HepG2 (cell line): ENCODE results near the gene DDX20. TPM values are rescaled to one million over a fixed set of nuclear protein-coding genes. Genes with fewer than 3 reads are reported as not detected.

Experiments
- ATAC-seq: fragments of 200-7000 bp; cut with Tn5 transposase; 3 replicates; pipeline ENCODE4 v1.9.1; 2020; ENCODE audit warnings: mild to moderate bottlenecking, moderate library complexity
- BruUV-seq: library from RNA; stranded (reverse); fragments of 400-500 nt; replicated peaks from 2 replicates; lab custom pipeline; 2021; lab: Mats Ljungman, UMichigan
- CTCF ChIA-PET: fragments of 300-600 bp; formaldehyde crosslinking; extraction: SDS; loops from one replicate; lab custom pipeline; 2021; ENCODE audit warnings: low total read pairs, inconsistent platforms, low intra/inter-chr PET ratio; lab: Yijun Ruan, JAX
- POLR2A ChIA-PET: fragments of 350-600 bp; sonication (Branson Sonifier 250); formaldehyde crosslinking; loops from one replicate; lab custom pipeline; 2020; ENCODE audit warnings: antibody characterized with exemption, inconsistent platforms; lab: Yijun Ruan, JAX
- DNase-seq: peaks from one replicate; pipeline ENCODE4 v3.0.0-alpha.2; 2015; ENCODE audit warnings: low spot score
- FAIRE-seq: peaks from 3 replicates; lab custom pipeline; 2011; peaks lifted over from hg19 to GRCh38; lab: Jason Lieb, UNC
- H2AFZ ChIP-seq: one replicate; pipeline ENCODE4 v1.6.1; 2011; ENCODE audit warnings: low read length, inconsistent platforms
- H3K27ac ChIP-seq: fragments of 300-600 bp; 3 replicates; pipeline ENCODE4 v1.8.0; 2011; ENCODE audit warnings: mixed run types, mild to moderate bottlenecking, mixed read lengths, low read length, inconsistent platforms; ENCODE audit not compliant: insufficient read depth; ENCODE audit errors: extremely low read length
- H3K27me3 ChIP-seq, 2 experiments: fragments of 200-600 bp in 1 of 2; 2 replicates in 1 of 2; 3 replicates in 1 of 2; pipeline versions ENCODE4 v1.6.0 to v1.8.0; 2011; ENCODE audit warnings: low read length in 2 of 2, mild to moderate bottlenecking in 2 of 2, moderate library complexity in 2 of 2, inconsistent platforms in 1 of 2; ENCODE audit not compliant: insufficient read depth in 2 of 2, control insufficient read depth in 1 of 2
- H3K36me3 ChIP-seq, 2 experiments: fragments of 200-600 bp in 1 of 2; replicated peaks in 1 of 2; 2 replicates in 1 of 2; 3 replicates in 1 of 2; pipeline versions ENCODE4 v1.5.1 to v1.8.0; 2011; ENCODE audit warnings: low read length in 2 of 2, inconsistent platforms in 1 of 2; ENCODE audit not compliant: insufficient read depth in 2 of 2, control insufficient read depth in 1 of 2
- H3K4me1 ChIP-seq: 2 replicates; pipeline ENCODE4 v1.5.1; 2012; ENCODE audit warnings: low read length, inconsistent platforms; ENCODE audit not compliant: insufficient read depth
- H3K4me2 ChIP-seq: 2 replicates; pipeline ENCODE4 v1.6.0; 2011; ENCODE audit warnings: low read depth, low read length, inconsistent platforms
- H3K4me3 ChIP-seq, 3 experiments: fragments of 200-600 bp in 1 of 3; sonication (generic), shearing (Covaris generic) in 1 of 3; replicated peaks in 1 of 3; 2 replicates each; pipeline ENCODE4 v1.5.1; 2011 to 2016; ENCODE audit warnings: low read length in 3 of 3, inconsistent platforms in 2 of 3, low read depth in 2 of 3, mild to moderate bottlenecking in 2 of 3, control low read depth in 1 of 3, mixed read lengths in 1 of 3; ENCODE audit not compliant: insufficient read depth in 1 of 3
- H3K79me2 ChIP-seq: one replicate; pipeline ENCODE4 v1.6.1; 2011; ENCODE audit warnings: low read length, inconsistent platforms; ENCODE audit not compliant: insufficient read depth
- H3K9ac ChIP-seq: 2 replicates; pipeline ENCODE4 v1.6.0; 2011; ENCODE audit warnings: mild to moderate bottlenecking, low read depth, low read length, inconsistent platforms; ENCODE audit not compliant: insufficient read depth
- H3K9me3 ChIP-seq: 2 replicates; pipeline ENCODE4 v1.5.1; 2012; ENCODE audit warnings: mild to moderate bottlenecking, low read length
- H4K20me1 ChIP-seq: 2 replicates; pipeline ENCODE4 v1.6.0; 2011; ENCODE audit warnings: inconsistent platforms, mild to moderate bottlenecking, low read length, moderate library complexity; ENCODE audit not compliant: insufficient read depth
- CEBPB ChIP-seq: IDR thresholded peaks from 2 replicates; pipeline ENCODE4 v1.6.1; 2011; ENCODE audit warnings: low read depth, low read length, improper control_type of control experiment, borderline replicate concordance
- NFAT5 ChIP-seq: sonication (generic); formaldehyde crosslinking; IDR thresholded peaks from 2 replicates; pipeline ENCODE4 v1.4.0; 2020; ENCODE audit warnings: missing genetic modification reagents
- ZNF275 ChIP-seq: sonication (generic); formaldehyde crosslinking; IDR thresholded peaks from 2 replicates; pipeline ENCODE4 v1.8.0; 2022; ENCODE audit warnings: missing genetic modification reagents, mild to moderate bottlenecking, inconsistent platforms, borderline replicate concordance
- WGBS: methylation state at CpG from one replicate; pipeline ENCODE4 v1.1.6; 2017; ENCODE audit warnings: low lambda C conversion rate; 5-methylcytosine and 5-hydroxymethylcytosine counted together
- in situ Hi-C: cut with HindIII; loops from 2 replicates; pipeline ENCODE4 v1.10.0; 2017; ENCODE audit warnings: low pct_unique_long_range_greater_than_20kb; ENCODE audit not compliant: extremely low pct_ligation_motif_present
- intact Hi-C: fragments of 100-400 bp; cut with micrococcal nuclease; formaldehyde crosslinking; loops from one replicate; pipeline ENCODE4 v1.10.0; 2022; ENCODE audit not compliant: unreplicated experiment
- polyA plus RNA-seq, 8 experiments: library from polyadenylated mRNA; depleted of rRNA in 3 of 8; stranded (reverse) in 7 of 8; unstranded in 1 of 8; fragments of >200 nt; fragmentation: Illumina TruSeq in 4 of 8; extraction: Trizol in 4 of 8; gene quantifications; 2 replicates each; pipeline versions ENCODE4 v1.2.1 to v1.2.3, GENCODE V29; 2011 to 2016; ENCODE audit warnings: low read depth in 4 of 8, missing spikeins in 1 of 8, mixed read lengths in 1 of 8; ENCODE audit not compliant: insufficient read depth in 1 of 8
- total RNA-seq, 5 experiments: library from RNA; depleted of rRNA; stranded (reverse); fragments of >200 nt; fragmentation: Illumina TruSeq; extraction: Trizol; gene quantifications; 2 replicates each; pipeline ENCODE4 v1.2.3, GENCODE V29; 2016; ENCODE audit warnings: low read depth in 1 of 5

The DDX20 gene
- total and polyA plus RNA-seq, 2 of the 13 experiments (the other 11 are each of a cell fraction or from before 2014, with no cell fraction given): 4.0 to 14.3 TPM

- FAIRE-seq (no peak), DNase-seq (no peak), ATAC-seq (no peak; the same call in 2 of the 3 replicates)
- ChIA-PET CTCF (no interaction called here), POLR2A (no interaction called here)
- H2AFZ ChIP-seq: no peak overlapping the region
- TF ChIP-seq ZNF275 (CRISPR knock-in tag) (no peak), CEBPB (peak; percentile 55; the same call in 1 of the 2 replicates), NFAT5 (CRISPR knock-in tag) (no peak)
- no peak overlapping the region for H3K4me3 ChIP-seq
- in situ Hi-C loops (no loop called here), intact Hi-C loops (no loop called here)
- no peak overlapping the region for H3K27ac ChIP-seq
- H4K20me1 ChIP-seq: no peaks in the 10 kb centered on the region
- 9% methylated on average over 1 of the region's 1 CpG for WGBS
- no peaks in the 10 kb centered on the region for H3K9me3 ChIP-seq
- no peak overlapping the region for H3K4me2 ChIP-seq
- no TSS peak for BruUV-seq
- no peaks in the 10 kb centered on the region; a peak in 1 of 5 replicates for H3K27me3 ChIP-seq
- H3K36me3 ChIP-seq: no peaks in the 10 kb centered on the region
- no peaks in the 10 kb centered on the region for H3K79me2 ChIP-seq
- H3K4me1 ChIP-seq: peaks cover 11% of the 10 kb centered on the region; the same call in 1 of the 2 replicates
- H3K9ac ChIP-seq: no peak overlapping the region
These were observed 21.6 kb downstream of the DDX20 start for GRCh38 chr1:111777301-111777700.
